ENCODE results near the gene VPS13D.

GRCh38 chr1:12358499-12358898, 128.7 kb downstream of the VPS13D start:
- TF ChIP-seq EZH2phosphoT487 (IDR thresholded peaks at IDR 0.05; ENCODE audit: unreplicated experiment), result no peak
- no peak for TF ChIP-seq CTCF (conservative IDR thresholded peaks at IDR 0.05; ENCODE audit: low read depth in 2 of 2)
- TF ChIP-seq REST (IDR thresholded peaks at IDR 0.05; ENCODE audit: unreplicated experiment), result no peak
- TF ChIP-seq ZNF114 (CRISPR knock-in tag; IDR thresholded peaks at IDR 0.05), result no peak
- no peak for TF ChIP-seq POLR2AphosphoS5 (IDR thresholded peaks at IDR 0.05; ENCODE audit: low read depth)

Measured in GM23338 (cell line).